GM18498 (cell line): ENCODE results near the gene WFDC1.

Experiments used
- ATAC-seq: cut with Tn5 transposase; IDR thresholded peaks from one replicate; pipeline ENCODE4 v1.9.1; 2021; ENCODE audit warnings: mild to moderate bottlenecking, moderate library complexity; ENCODE audit not compliant: unreplicated experiment

WFDC1 gene

DNA sequence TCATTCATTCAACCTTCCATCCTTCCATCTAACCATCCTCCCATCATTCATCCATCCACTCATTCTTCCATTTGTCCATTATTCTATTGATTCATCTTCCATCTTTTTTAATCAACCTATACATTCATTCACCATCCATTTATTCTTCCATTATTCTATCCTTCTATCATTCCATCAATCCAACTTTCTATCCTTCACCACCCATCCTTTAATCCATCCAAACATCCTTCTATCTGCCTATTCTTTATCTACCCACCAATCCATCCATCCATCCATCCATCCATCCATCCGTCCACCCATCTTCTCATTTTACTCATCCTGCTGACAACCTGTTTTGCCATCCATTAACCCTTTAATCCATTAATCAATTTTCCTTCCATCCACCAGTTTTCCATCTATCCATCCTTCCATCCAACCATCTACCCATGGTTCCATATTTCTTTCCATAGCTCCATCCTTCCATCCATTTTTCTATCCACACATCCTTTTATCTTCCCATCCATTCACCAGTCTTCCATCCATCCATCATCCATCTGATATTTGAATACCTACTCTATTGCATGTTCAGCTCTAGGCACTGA, 21.8 kb upstream of the WFDC1 start:
- no peak for ATAC-seq

DNA sequence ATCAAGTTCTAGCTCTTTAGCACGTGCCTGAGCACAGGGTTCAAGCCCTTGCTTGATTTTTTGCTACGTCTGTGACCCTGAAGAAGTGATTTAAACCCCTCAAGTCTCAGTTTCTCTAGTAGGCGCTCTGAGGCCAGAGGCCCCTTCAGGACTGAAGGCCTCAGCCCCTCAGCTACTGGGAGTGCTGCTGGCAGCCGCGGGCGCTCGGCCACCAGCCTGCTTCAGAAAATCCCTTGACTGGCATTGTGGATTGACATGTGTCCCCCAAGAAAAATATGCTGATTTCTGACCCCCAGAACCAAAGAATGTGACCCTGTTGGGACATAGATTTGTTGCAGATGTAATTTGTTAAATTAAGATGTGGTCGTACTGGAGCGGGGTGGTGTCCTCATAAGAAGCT, 20.2 kb upstream of the WFDC1 start:
- no peak for ATAC-seq

GRCh38 chr16:84275585-84276151, 19.0 kb upstream of the WFDC1 start:
- no peak for ATAC-seq

DNA sequence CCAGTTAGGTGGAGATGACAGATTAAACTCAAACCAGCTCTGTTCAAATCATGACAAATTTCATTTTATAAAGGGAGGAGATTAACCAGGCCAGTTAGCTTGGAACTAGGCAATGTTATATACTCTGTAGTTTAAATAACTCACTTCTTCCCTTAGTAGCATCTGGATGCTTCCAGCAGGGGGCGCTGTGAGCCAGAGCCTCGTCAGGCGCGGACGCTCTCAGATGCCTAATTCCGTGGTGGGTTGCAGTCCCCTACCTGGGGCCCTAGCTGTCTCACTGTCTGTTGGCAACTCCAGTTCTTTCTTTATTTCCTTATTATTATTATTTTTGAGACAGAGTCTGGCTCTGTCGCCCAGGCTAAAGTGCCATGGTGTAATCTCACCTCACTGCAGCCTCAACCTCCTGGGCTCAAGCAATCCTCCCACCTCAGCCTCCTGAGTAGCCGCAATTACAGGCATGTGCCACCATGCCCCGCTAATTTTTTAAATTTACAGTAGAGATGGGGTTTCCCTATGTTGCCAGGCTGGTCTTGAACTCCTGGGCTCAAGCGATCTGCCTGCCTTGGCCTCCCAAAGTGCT, 17.3 kb upstream of the WFDC1 start:
- no peak for ATAC-seq

GRCh38 chr16:84278333-84278732, 16.3 kb upstream of the WFDC1 start:
- ATAC-seq: no peak

DNA sequence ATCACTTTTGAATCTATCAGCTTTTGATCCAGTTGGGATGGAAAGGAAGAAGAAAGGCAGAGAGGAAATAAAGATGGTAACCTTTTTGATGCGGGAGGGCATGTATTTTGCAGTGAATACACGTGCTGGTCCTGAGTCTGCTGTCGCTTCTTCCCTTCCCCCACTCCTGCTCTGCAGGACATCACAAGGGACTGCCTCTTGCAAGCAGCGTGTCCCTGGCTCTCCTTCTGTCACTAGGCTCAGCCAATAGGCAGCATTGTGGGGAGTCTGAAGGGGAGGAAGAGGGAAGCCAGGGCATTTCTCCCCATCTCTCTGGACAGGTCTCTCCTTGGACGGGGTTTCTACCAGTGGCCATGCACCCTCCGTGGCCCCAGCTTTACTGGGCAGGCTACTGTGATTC, 15.7 kb upstream of the WFDC1 start:
- no peak for ATAC-seq

DNA sequence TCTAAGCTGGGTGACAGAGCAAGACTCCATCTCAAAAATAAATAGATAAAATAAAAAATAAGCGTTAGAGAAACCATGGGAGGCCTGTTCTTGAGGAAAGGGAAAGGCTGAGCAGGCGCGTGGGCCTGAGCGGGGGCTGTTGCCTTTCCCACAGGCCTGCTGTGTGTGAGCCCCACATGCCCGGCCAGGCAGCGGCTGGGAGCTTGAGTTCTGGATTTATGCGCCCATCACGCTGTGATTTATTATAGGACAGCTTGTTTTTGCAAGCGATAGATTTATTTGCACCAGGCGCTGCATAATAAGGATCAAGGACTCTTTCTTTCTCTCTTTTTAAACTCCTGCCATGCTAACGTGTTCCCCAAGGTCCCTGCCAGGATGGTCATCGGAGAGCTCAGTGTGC, 14.8 kb upstream of the WFDC1 start:
- ATAC-seq: no peak

GRCh38 chr16:84281074-84281473, 13.6 kb upstream of the WFDC1 start:
- no peak for ATAC-seq

GRCh38 chr16:84282533-84282932, 12.1 kb upstream of the WFDC1 start:
- no peak for ATAC-seq

GRCh38 chr16:84283314-84284153, 11.1 kb upstream of the WFDC1 start:
- no peak for ATAC-seq

GRCh38 chr16:84284154-84284722, 10.4 kb upstream of the WFDC1 start:
- no peak for ATAC-seq

- no peak for ATAC-seq
Measured at GRCh38 chr16:84286578-84287240, 8.0 kb upstream of the WFDC1 start.

GRCh38 chr16:84288902-84289301, 5.8 kb upstream of the WFDC1 start:
- no peak for ATAC-seq

- ATAC-seq: no peak
Measured at GRCh38 chr16:84291226-84291625, 3.5 kb upstream of the WFDC1 start.

DNA sequence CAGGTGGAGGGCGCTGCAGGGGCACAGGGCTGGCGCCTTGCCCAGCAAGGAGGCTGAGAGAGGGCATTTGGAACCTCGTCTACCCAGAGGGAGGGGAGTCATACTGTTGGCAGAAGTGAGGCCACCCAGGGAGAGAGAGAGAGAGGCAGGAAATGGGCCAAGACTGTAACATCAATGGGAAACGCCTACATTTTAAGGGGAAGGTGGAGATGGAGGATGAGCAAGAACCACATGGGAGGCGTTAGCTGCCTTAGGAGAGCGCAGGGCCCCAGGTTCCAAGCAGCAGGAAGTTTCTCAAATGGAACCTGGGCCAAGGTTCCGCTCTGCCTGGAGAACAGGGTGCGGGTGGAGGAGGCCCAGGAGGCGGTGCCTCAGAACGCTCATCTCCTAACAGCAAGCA, 2.7 kb upstream of the WFDC1 start:
- ATAC-seq: no peak

DNA sequence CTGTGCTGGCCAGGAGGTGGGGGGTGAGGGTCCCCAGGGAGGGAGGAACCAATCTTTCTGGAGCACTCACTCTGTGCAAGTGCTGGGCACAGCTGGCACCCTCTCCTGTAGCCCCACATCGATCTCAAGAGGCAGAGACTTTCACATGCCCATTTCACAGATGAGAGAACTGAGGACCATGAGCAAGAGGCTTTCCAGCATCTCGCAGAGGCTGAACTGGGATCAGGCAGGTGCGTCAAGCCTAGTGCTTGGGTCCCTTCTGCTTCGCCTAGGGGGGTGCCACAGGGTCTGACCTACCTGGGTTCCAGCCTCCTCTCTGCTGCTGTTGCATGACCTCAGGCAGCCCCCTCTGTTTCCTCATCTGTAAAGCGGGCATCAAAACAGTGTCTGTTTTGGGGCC, 1.3 kb upstream of the WFDC1 start:
- ATAC-seq: no peak

- no peak for ATAC-seq
Measured at GRCh38 chr16:84294117-84294516, 561 bp upstream of the WFDC1 start.

- no peak for ATAC-seq
Measured at GRCh38 chr16:84295203-84295860, 654 bp downstream of the WFDC1 start.

- ATAC-seq: no peak
Measured at GRCh38 chr16:84298376-84298899, 3.8 kb downstream of the WFDC1 start.

DNA sequence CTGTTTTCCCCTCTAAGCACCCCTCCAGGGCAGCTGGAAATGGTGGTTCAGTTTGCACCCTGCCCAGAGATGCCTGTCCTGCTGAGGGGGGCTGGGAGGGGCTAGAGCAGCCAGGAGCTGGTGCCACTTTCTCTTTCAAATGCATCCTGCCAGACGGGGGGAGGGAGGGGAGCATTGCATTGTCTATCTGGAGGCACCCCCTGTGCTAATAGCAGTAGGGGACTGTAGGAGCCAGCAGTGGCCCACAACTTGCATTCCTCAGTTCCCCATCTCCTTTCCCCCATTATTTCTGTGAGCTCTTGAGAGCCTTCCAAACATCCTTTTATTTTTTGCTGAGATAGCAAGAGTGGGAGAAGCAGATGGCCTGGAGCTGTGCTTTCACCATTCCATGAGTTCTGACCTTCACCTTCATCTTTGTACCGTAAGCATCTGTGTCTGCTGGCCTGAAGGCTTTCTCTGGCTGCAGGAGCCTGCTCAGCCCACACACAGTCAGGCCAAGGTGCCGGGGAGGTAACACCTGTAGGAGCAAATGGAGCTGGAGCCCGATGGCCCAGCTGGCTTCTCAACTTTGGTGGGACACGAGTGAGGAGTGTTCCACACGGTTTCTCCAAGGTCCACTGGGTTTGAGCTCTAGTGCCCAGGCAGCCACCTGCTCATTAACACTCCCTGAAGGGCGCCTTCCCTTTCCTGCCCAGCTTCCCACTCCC, 5.2 kb downstream of the WFDC1 start:
- ATAC-seq: no peak
